HG03196 (cell line): ENCODE data around the gene CETP.
"Not testable (repeated sequence)": the region's sequence is repeated elsewhere in the genome, so short reads cannot be mapped to it uniquely, and the experiment has no call there.

Experiments used
- ATAC-seq: cut with Tn5 transposase; IDR thresholded peaks from one replicate; pipeline ENCODE4 v1.9.1; 2021; ENCODE audit not compliant: unreplicated experiment

CETP gene

DNA sequence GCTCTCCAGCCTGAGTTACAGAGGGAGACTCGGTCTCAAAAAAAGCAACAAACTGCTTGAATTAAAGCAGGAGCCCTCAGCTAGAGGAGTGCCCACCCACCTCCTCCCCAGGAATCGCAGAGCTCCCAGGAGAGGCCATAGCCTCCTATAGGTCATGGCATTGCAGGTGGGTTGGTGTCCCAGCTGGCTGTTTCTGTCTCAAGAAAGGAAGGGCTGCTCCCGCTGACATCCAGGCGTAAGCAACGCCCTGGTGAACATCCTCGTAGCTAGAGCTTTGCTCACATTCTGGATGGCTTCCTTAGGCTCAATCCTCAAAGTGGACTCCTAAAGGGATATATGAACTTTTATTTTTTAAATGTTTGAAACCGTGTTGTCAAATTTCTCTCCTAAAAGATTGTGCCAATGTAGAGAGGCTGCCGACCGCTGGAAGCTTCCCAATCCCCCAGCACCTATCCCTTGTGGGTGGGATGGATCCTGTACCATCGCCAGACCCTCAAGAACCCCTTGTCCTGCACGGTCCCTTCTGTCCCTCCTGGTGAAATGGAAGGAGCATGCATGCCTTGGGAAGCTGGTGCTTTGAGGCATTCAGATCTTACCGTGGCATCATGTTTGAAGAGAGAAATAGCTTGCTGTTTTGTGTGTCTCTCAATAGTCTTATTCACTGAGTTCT lies 33.5 kb downstream of the CETP start:
- ATAC-seq: no peak

DNA sequence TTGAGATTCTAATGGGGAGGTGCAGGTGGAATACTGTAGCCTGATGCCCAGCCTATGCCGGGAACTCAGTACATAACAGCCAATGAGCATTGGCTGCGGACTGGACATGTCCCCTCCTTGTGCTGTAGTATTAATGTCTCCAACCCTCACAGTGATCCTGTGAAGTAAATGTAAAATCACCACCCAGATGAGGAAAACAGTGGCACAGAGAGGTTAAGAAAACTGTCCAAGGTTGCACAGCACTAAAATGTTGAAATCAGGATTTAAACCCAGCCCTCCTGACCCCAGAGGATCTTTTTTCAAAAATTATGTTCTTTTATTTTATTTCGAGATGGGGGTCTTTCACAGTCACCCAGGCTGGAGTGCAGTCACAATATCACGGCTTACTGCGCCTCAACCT lies 35.5 kb downstream of the CETP start:
- no peak for ATAC-seq

DNA sequence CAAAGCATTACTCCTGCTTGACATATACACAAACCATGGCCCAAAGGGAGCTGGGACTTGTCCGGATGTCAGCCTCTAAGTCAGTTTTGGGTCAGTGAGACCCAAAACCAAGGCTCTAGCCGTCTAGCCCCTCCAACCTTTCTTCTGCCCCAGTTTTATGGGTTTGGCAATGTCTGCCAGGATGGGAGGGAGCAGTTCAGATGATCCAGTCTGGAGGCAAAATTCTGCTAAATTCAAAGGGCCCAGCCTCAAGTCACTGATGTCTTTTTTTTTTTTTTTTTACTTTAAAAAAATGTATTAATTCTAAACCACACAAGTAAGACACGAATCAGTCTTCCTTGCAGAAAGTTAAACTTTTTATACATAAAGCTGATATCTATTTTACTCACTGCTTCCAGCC lies 36.2 kb downstream of the CETP start:
- no peak for ATAC-seq

- no peak for ATAC-seq
Measured at GRCh38 chr16:56998352-56998751, 36.6 kb downstream of the CETP start.

DNA sequence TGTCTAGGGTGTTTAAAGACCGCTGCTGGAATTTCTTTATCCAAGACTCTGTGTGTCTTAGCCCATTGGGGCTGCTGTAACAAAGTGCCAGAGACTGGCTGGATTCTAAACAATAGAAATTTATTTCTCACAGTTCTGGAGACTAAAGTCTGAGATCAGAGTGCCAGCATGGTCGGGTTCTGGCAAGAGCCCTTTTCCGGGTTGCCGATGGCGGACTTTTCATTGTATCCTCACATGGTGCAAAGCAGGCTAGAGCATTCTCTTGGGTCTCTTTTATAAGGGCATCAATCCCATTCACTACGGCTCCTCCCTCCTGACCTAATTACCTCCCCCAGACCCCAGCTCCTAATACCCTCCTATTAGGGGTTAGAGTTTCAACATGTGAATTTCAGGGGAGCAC lies 37.1 kb downstream of the CETP start:
- no peak for ATAC-seq

GRCh38 chr16:56999409-57000270 lies 37.9 kb downstream of the CETP start:
- ATAC-seq: peak; percentile 24

DNA sequence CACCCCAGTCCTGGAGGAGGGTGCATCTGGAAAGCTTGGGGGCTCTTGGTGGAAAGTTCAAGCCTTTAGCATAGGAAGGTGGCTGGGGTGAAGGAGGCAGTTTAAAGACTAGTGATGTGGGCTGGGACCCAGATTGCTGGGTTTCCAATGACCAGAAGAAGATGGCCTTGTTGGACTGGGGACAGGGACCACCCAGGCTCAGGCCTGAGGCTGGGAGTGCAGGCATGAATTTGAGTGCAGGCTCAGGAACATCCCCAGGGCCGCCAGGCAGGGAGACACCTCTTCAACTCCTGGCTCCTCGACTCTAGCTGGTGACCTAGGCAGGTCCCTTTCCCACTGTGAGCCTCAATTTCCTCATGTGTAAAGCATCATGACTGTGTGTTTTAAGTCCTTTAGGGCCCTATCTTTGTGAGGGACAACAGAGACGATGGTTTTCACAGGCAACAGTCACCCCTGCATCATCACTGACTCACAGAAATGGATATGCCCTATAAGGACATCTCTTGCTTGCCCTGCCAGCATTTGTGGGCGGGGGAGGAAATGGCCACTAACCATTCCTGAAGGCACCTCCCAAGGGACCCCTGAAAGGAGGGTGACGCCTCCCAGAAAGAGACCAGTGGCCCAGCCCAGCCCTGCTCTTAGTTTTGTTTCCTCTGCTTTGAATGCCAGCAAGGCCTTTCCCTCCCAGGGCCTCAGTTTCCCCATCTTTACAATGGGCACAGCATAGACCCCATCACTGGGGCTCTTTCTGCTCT lies 38.7 kb downstream of the CETP start:
- ATAC-seq: peak; percentile 49

GRCh38 chr16:57001026-57001679 lies 39.4 kb downstream of the CETP start:
- ATAC-seq: no peak

DNA sequence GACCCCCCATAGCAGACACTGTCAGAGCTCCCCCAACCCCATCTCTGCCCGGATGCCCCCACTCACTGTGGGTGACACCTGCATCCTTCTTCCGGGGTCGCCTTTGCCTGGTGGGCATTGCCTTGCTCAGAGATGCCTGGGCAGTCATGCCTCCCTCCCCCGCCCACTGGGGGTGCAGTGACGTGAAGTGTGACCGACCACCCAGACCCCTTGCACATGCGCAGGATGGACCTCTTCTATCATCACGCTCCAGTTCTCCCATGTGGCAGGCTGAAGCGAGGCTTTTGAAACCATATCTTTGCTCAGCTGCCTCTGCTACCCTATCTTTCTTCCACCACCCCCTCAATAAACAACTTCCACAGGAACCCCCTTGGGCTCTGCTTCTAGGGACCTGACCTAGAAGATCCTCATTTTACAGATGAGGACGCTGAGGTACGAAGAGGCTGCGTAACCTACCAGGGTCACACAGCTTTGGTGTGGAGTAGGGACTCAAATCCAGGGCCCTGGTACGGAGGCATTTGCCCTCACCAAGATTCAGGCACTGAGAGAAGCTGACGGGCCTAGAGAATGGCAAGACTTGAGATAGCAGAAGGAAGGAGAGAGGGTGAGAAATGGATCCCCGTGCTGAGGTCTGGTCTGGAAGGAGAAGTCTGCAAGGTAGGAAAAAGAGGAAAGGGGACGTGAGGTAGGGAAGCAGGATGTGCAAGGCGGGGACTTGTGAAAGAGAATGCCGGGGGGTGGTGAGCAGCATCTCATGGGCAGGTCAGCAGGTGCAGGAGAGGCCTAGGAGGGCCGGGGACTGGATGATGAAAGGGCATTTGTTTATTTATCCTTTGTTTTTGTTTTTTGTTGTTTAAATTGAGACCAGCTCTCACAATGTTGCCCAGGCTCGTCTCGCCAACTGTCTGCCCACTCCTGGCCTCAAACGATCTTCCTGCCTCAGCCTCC lies 42.0 kb downstream of the CETP start:
- no peak for ATAC-seq

DNA sequence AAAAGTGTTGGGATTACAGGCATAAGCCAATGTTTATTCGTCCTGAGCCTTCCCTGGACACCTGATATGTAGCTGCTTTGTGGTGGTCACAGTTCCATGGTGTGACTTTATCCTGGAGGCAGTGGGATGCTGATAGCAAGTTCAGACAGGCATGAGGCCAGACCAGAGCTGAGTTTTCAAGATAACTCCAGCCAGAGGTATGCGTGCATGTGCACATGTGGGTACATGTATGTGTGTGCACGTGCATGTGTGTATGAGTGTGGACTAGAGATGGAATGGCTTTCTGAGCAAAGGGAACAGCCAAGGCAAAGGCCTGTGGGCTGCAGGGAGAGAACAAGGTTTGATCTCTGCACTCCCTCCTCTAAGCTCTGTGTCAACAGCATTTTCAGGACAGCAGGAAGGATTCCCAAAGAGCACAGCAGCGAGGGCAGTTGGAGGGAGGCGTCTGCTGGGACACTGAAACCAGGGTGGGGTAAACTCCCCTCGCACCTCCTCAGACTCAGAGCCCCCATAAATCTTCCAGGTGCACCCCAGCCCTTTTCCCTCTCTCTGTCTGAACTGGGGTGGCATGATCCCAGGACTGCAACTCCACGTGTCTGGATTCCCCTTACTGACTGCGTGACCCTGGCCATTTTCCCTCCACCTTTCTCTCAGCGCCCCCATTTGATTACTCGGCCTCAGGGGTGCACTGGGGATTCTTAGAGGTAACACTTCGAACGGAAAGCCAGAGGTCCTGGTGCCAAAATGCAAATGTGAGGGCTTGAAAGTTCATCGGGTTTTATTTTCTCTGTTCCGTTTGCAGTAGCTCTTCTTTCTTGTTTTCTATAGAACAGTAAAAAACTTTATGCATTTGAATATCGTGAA lies 42.9 kb downstream of the CETP start:
- no peak for ATAC-seq

DNA sequence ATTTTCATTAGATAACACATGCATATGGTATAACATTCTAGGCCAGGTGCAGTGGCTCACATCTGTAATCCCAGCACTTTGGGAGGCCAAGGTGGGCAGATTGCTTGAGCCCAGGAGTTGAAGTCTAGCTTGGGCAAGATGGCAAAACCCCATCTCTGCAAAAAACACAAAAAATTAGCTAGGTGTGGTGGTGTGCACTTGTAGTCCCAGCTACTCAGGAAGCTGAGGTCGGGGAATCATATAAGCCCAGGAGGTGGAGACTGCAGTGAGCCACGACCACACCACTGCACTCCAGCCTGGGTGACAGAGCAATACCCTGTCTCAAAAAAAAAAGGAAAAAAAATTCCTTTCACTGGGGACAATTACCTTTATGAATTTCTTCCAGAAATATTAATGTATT lies 43.8 kb downstream of the CETP start:
- not testable (repeated sequence) for ATAC-seq

- no peak for ATAC-seq
Measured at GRCh38 chr16:57007050-57007449, 45.3 kb downstream of the CETP start.

DNA sequence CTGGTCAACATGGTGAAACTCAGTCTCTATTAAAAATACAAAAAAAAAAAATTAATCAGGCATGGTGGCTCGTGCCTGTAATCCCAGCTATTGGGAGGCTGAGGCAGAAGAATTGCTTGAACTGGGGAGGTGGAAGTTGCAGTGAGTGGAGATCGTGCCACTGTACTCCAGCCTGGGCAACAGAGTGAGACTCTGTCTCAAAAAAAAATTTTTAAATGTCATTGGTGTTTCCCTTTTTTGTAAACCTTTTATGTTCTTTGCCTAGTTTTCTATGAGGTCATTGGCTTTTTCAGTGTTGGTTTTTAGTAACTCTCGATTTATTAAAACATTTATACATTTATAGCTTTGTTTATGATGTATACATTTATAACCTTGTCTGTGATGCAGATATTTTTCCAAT lies 45.8 kb downstream of the CETP start:
- ATAC-seq: no peak

DNA sequence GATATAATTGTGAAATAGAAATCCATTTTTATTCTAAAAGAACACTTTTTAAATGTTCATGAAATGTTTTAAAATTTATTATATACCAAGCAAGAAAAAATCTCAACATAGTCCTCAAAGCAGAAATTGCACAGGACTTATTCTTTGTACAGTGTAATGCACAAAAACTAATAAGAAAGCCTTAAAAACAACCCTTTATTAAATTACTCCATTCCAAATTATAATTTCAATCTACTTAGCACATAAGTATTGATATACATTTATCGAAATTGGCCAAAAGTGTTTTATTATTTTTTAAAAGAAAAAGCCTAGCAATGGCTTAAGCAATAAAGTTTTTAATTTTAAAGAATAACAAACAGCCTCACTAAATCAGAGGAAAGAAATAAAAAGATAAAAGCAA lies 46.7 kb downstream of the CETP start:
- ATAC-seq: no peak

GRCh38 chr16:57009643-57010170 lies 48.0 kb downstream of the CETP start:
- no peak for ATAC-seq

- ATAC-seq: no peak
Measured at GRCh38 chr16:57012353-57012752, 50.6 kb downstream of the CETP start.

- ATAC-seq: no peak
Measured at GRCh38 chr16:57013229-57013628, 51.5 kb downstream of the CETP start.

DNA sequence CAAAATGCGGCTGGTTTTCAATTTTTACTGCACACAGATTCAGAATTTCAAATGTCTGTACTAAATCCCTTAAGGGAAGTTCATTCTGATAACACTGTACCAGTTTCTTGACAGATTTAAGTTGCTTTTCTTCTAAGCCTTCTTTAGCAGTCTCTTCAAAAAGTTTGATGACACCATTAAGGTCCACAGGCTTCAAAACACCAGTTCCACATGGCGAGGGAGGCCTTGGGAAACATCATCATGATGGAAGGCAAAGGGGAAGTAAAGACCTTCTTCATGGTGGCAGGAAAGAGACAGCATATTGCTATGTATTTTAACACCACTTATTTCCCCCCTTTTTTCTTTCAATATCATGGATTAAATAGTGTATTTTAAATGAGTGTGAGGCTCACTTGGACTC lies 52.2 kb downstream of the CETP start:
- ATAC-seq: no peak

GRCh38 chr16:57016301-57016700 lies 54.6 kb downstream of the CETP start:
- no peak for ATAC-seq
